H1 (cell line): ENCODE results near the gene CHMP6.

Experiments used
- ATF3 ChIP-seq: IDR thresholded peaks from 2 replicates; pipeline ENCODE4 v1.6.1; 2011; ENCODE audit warnings: low read depth, mild to moderate bottlenecking, low read length; ENCODE audit not compliant: insufficient read depth
- CHD7 ChIP-seq: fragments of 300-600 bp; sonication (generic); IDR thresholded peaks from 2 replicates; pipeline ENCODE4 v1.7.1; 2012; ENCODE audit warnings: low read length, moderate library complexity, mild to moderate bottlenecking, inconsistent platforms; ENCODE audit not compliant: insufficient replicate concordance
- CREB1 ChIP-seq: IDR thresholded peaks from 2 replicates; pipeline ENCODE4 v1.6.1; 2012; ENCODE audit warnings: inconsistent platforms
- CTCF ChIP-seq, 3 experiments: IDR thresholded peaks; 1 replicate in 2 of 3; 2 replicates in 1 of 3; pipeline versions ENCODE4 v1.5.1 to v1.6.1; 2011; ENCODE audit warnings: low read length in 3 of 3, mild to moderate bottlenecking in 3 of 3, inconsistent platforms in 2 of 3, low read depth in 1 of 3, moderate library complexity in 1 of 3; ENCODE audit not compliant: insufficient read depth in 1 of 3; ENCODE audit errors: control extremely low read depth in 1 of 3
- EZH2 ChIP-seq: fragments of 200-600 bp; sonication (generic); IDR thresholded peaks from 2 replicates; pipeline ENCODE4 v1.7.1; 2012; ENCODE audit warnings: low read depth, mild to moderate bottlenecking, moderate library complexity, low read length, inconsistent platforms; ENCODE audit not compliant: severe bottlenecking
- SIN3A ChIP-seq, 2 experiments: IDR thresholded peaks in 1 of 2; conservative IDR thresholded peaks in 1 of 2; 2 replicates each; pipeline ENCODE4 v1.6.1; 2011 to 2012; ENCODE audit warnings: low read length in 2 of 2, improper control_type of control experiment in 1 of 2, low read depth in 1 of 2, mild to moderate bottlenecking in 1 of 2
- SP1 ChIP-seq: IDR thresholded peaks from 2 replicates; pipeline ENCODE4 v1.6.1; 2011; ENCODE audit warnings: low read depth, low read length
- SRF ChIP-seq: IDR thresholded peaks from 2 replicates; pipeline ENCODE4 v1.6.1; 2011; ENCODE audit warnings: mild to moderate bottlenecking, low read depth, low read length, moderate library complexity
- USF2 ChIP-seq: IDR thresholded peaks from 2 replicates; pipeline ENCODE4 v1.6.1; 2011; ENCODE audit warnings: low read length, improper control_type of control experiment

GRCh38 chr17:81033535-81034167 is 42.0 kb downstream of the CHMP6 start:
- no peak for TF ChIP-seq ATF3
- TF ChIP-seq SIN3A (conservative IDR thresholded peaks at IDR 0.05 in 1 of 2, IDR thresholded peaks at IDR 0.05 in 1 of 2; ENCODE audit: low read depth in 1 of 2, low read length in 2 of 2) = no peak
- TF ChIP-seq CTCF (IDR thresholded peaks at IDR 0.05; ENCODE audit: control extremely low read depth in 1 of 3, insufficient read depth in 1 of 3, low read depth in 1 of 3, low read length in 3 of 3) = no peak
- TF ChIP-seq SP1 = no peak
- no peak for TF ChIP-seq SRF
- no peak for TF ChIP-seq CHD7
- no peak for TF ChIP-seq USF2
- no peak for TF ChIP-seq EZH2
- TF ChIP-seq CREB1 = no peak
